K562 (cell line): ENCODE results near the gene NXNL2. TPM values are rescaled to one million over a fixed set of nuclear protein-coding genes. Genes with fewer than 3 reads are reported as not detected.
A peak's percentile ranks its signal among the peaks of the same experiment; 100 is the strongest.

ENCODE experiments used
- ATAC-seq: fragments of 200-7000 bp; cut with Tn5 transposase; 3 replicates; pipeline ENCODE4 v1.9.1; 2020; ENCODE audit warnings: moderate library complexity
- Bru-seq: library from RNA; stranded (reverse); fragments of 400-500 nt; gene quantifications from one replicate; lab custom pipeline; 2021; lab: Mats Ljungman, UMichigan
- BruChase-seq, 2 experiments: library from RNA; stranded (reverse); fragments of 400-500 nt; gene quantifications; one replicate each; lab custom pipeline; 2021; lab: Mats Ljungman, UMichigan
- BruUV-seq: library from RNA; stranded (reverse); fragments of 400-500 nt; replicated peaks from 2 replicates; lab custom pipeline; 2021; lab: Mats Ljungman, UMichigan
- CTCF ChIA-PET: fragments of 300-600 bp; formaldehyde crosslinking; extraction: SDS; loops from one replicate; lab custom pipeline; 2021; ENCODE audit warnings: low intra/inter-chr PET ratio; lab: Yijun Ruan, JAX
- POLR2A ChIA-PET: fragments of 300-600, 350-650 bp; sonication (Branson Sonifier 250); formaldehyde crosslinking; extraction: SDS; loops from one replicate; lab custom pipeline; 2021; ENCODE audit warnings: antibody characterized with exemption, inconsistent platforms; lab: Yijun Ruan, JAX
- DNase-seq, 4 experiments: peaks; one replicate each; pipeline versions ENCODE4 v3.0.0 to v3.0.0-alpha.2; 2011 to 2018; ENCODE audit warnings: low spot score in 3 of 4, mixed read lengths in 3 of 4; ENCODE audit errors: extremely low read depth in 1 of 4
- FAIRE-seq: peaks from 2 replicates; lab custom pipeline; 2011; peaks lifted over from hg19 to GRCh38; lab: Jason Lieb, UNC
- H2AFZ ChIP-seq: 2 replicates; pipeline ENCODE4 v1.6.0; 2011; ENCODE audit warnings: low read depth, low read length, control low read depth, inconsistent platforms
- H3K27ac ChIP-seq: fragments of 200-600 bp; 3 replicates; pipeline ENCODE4 v1.8.0; 2011; ENCODE audit warnings: low read depth, mild to moderate bottlenecking, control low read depth, inconsistent platforms, low read length, moderate library complexity, mixed read lengths; ENCODE audit errors: extremely low read depth
- H3K27me3 ChIP-seq, 2 experiments: fragments of 300-600 bp in 1 of 2; 2 replicates in 1 of 2; 3 replicates in 1 of 2; pipeline versions ENCODE4 v1.6.0 to v1.8.0; 2011; ENCODE audit warnings: inconsistent platforms in 2 of 2, low read length in 2 of 2, mild to moderate bottlenecking in 1 of 2, mixed read lengths in 1 of 2, moderate library complexity in 1 of 2; ENCODE audit not compliant: control insufficient read depth in 2 of 2, insufficient read depth in 2 of 2
- H3K36me3 ChIP-seq: fragments of 300-600 bp; 3 replicates; pipeline ENCODE4 v1.8.0; 2011; ENCODE audit warnings: mild to moderate bottlenecking, low read length, inconsistent platforms; ENCODE audit not compliant: control insufficient read depth, insufficient read depth
- H3K4me1 ChIP-seq, 2 experiments: fragments of 200-600 bp in 1 of 2; replicated peaks in 1 of 2; 2 replicates in 1 of 2; 3 replicates in 1 of 2; pipeline versions ENCODE4 v1.5.1 to v1.8.0; 2011; ENCODE audit warnings: inconsistent platforms in 2 of 2, low read length in 2 of 2, mild to moderate bottlenecking in 1 of 2, mixed read lengths in 1 of 2, moderate library complexity in 1 of 2; ENCODE audit not compliant: control insufficient read depth in 2 of 2, insufficient read depth in 2 of 2
- H3K4me2 ChIP-seq: 2 replicates; pipeline ENCODE4 v1.6.1; 2011; ENCODE audit warnings: low read length, control low read depth, inconsistent platforms, mixed read lengths; ENCODE audit not compliant: insufficient read depth
- H3K4me3 ChIP-seq: fragments of 200-600 bp; sonication (generic), shearing (Covaris generic); 2 replicates; pipeline ENCODE4 v1.5.1; 2016; ENCODE audit warnings: control low read depth, inconsistent platforms
- H3K79me2 ChIP-seq: fragments of 200-600 bp; 3 replicates; pipeline ENCODE4 v1.8.0; 2011; ENCODE audit warnings: low read length, inconsistent platforms; ENCODE audit not compliant: control insufficient read depth, insufficient read depth
- H3K9ac ChIP-seq, 2 experiments: 2 replicates each; pipeline versions ENCODE4 v1.6.0 to v1.6.1; 2011; ENCODE audit warnings: low read depth in 2 of 2, low read length in 2 of 2, control low read depth in 1 of 2, inconsistent platforms in 1 of 2, mild to moderate bottlenecking in 1 of 2, mixed read lengths in 1 of 2; ENCODE audit not compliant: insufficient read depth in 1 of 2
- H3K9me1 ChIP-seq: one replicate; pipeline ENCODE4 v1.6.0; 2011; ENCODE audit warnings: inconsistent platforms, mild to moderate bottlenecking, low read length, moderate library complexity; ENCODE audit not compliant: control insufficient read depth, insufficient read depth
- H3K9me3 ChIP-seq: replicated peaks from 2 replicates; pipeline ENCODE4 v1.5.1; 2011; ENCODE audit warnings: low read depth, low read length, inconsistent platforms; ENCODE audit not compliant: control insufficient read depth, insufficient read depth
- H4K20me1 ChIP-seq: replicated peaks from 2 replicates; pipeline ENCODE4 v1.6.1; 2011; ENCODE audit warnings: low read length, inconsistent platforms, mixed read lengths; ENCODE audit not compliant: control insufficient read depth, insufficient read depth
- EGR1 ChIP-seq: fragments of 450-650 bp; conservative IDR thresholded peaks from 2 replicates; pipeline ENCODE4 v1.6.1; 2017; ENCODE audit warnings: mild to moderate bottlenecking
- KAT2B ChIP-seq: IDR thresholded peaks from one replicate; pipeline ENCODE4 v1.6.1; 2012; ENCODE audit warnings: low read depth, mild to moderate bottlenecking, control low read depth, inconsistent platforms, low read length, moderate library complexity
- KAT8 ChIP-seq: fragments of 450-650 bp; IDR thresholded peaks from 2 replicates; pipeline ENCODE4 v1.6.1; 2016; ENCODE audit warnings: low read depth, mild to moderate bottlenecking
- POLR2H ChIP-seq: IDR thresholded peaks from 2 replicates; pipeline ENCODE4 v1.6.1; 2016; ENCODE audit warnings: missing genetic modification characterization, low read depth, mild to moderate bottlenecking, control low read depth, missing compliant biosample characterization, moderate library complexity
- TCFL5 ChIP-seq: fragments of 250-450 bp; sonication (Bioruptor Pico); conservative IDR thresholded peaks from 2 replicates; pipeline ENCODE4 v1.6.1; 2021; ENCODE audit warnings: mild to moderate bottlenecking, moderate library complexity, matching md5 sums
- ZNF436 ChIP-seq: fragments of 250-450, 450-650 bp; sonication (Bioruptor Pico); formaldehyde crosslinking; IDR thresholded peaks from 2 replicates; pipeline ENCODE4 v1.7.0; 2020; ENCODE audit warnings: mild to moderate bottlenecking
- WGBS: fragments of 100-300 bp; shearing (Covaris generic); methylation state at CpG from one replicate; pipeline ENCODE4 v1.1.6; 2016; ENCODE audit warnings: low coverage, mixed read lengths; ENCODE audit not compliant: insufficient coverage; ENCODE audit errors: missing lambda C conversion rate; 5-methylcytosine and 5-hydroxymethylcytosine counted together
- in situ Hi-C: fragments of 300-500 bp; cut with MboI; formaldehyde crosslinking; loops from 4 replicates; pipeline ENCODE4 v1.15.0; 2018; ENCODE audit warnings: inconsistent platforms, mixed read lengths
- intact Hi-C: fragments of 100-400 bp; cut with micrococcal nuclease; formaldehyde crosslinking; loops from 2 replicates; pipeline ENCODE4 v1.14.2; 2022
- long read RNA-seq, 3 experiments: library from polyadenylated mRNA in 2 of 3; library from RNA in 1 of 3; unstranded in 2 of 3; stranded (forward) in 1 of 3; transcript quantifications; one replicate each; pipeline ENCODE4 v2.0.0, GENCODE V29; 2019 to 2022
- polyA minus RNA-seq, 3 experiments: library from RNA; depleted of rRNA, polyadenylated mRNA; stranded (reverse); fragments of >200 nt; gene quantifications; 2 replicates each; pipeline ENCODE4 v1.2.3, GENCODE V29; 2011
- polyA plus RNA-seq, 8 experiments: library from polyadenylated mRNA; depleted of rRNA in 4 of 8; stranded (reverse) in 5 of 8; unstranded in 3 of 8; fragments of >200 nt; fragmentation: Nextera tagmentation in 2 of 8; fragmentation: Illumina TruSeq in 1 of 8; extraction: Ambion mirVana in 2 of 8; extraction: Trizol in 1 of 8; gene quantifications; 2 replicates each; pipeline versions ENCODE4 v1.2.1 to v1.2.3, GENCODE V29; 2011 to 2014; ENCODE audit warnings: inconsistent platforms in 1 of 8, missing spikeins in 1 of 8
- total RNA-seq, 7 experiments: library from RNA; depleted of rRNA in 6 of 7; stranded (reverse); fragments of >200 nt in 6 of 7; fragmentation: Illumina TruSeq in 2 of 7; extraction: Trizol in 2 of 7; gene quantifications; 2 replicates each; pipeline versions ENCODE4 v1.2.1 to v1.2.3, GENCODE V29; 2011 to 2021; ENCODE audit warnings: low replicate concordance in 1 of 7
- TF ChIP-seq, protein P1 (sequence below), 3 experiments: fragments of 200-800 bp in 1 of 3; fragments of 250-450 bp in 1 of 3; fragments of 450-650 bp in 1 of 3; sonication (Bioruptor Pico) in 1 of 3; sonication (Bioruptor generic) in 1 of 3; formaldehyde crosslinking in 1 of 3; IDR thresholded peaks; 2 replicates each; pipeline versions ENCODE4 v1.6.1 to v1.8.0; 2016 to 2022; ENCODE audit warnings: mild to moderate bottlenecking in 2 of 3, missing genetic modification characterization in 2 of 3, missing compliant biosample characterization in 1 of 3, moderate library complexity in 1 of 3
- TF ChIP-seq, protein P2 (sequence below): fragments of 450-650 bp; formaldehyde crosslinking; conservative IDR thresholded peaks from 2 replicates; pipeline ENCODE4 v1.4.0; 2022; ENCODE audit warnings: mild to moderate bottlenecking, missing genetic modification characterization
- TF ChIP-seq, protein P3 (sequence below): fragments of 450-650 bp; formaldehyde crosslinking; IDR thresholded peaks from 2 replicates; pipeline ENCODE4 v1.4.0; 2022; ENCODE audit warnings: missing genetic modification characterization

The NXNL2 gene
- total RNA-seq (2011; cell fraction: chromatin; rRNA removed; ENCODE audit: low replicate concordance): not detected in 2 replicates
- not detected in 2 replicates for total RNA-seq (2011; cell fraction: nucleolus; rRNA removed)
- total RNA-seq (2011; cell fraction: nucleoplasm; rRNA removed): not detected in 2 replicates
- total RNA-seq (2014; rRNA removed) (not detected in 2 replicates), total RNA-seq (2014; rRNA removed; fragmentation: Illumina TruSeq; extraction: Trizol) (not detected in 2 replicates), total RNA-seq (2015; rRNA removed; fragmentation: Illumina TruSeq; extraction: Trizol) (not detected in 2 replicates), total RNA-seq (2021) (not detected in 2 replicates), polyA plus RNA-seq (2011; rRNA removed) (0.15 and 0.18 TPM in 2 replicates), polyA plus RNA-seq (2014; fragmentation: Illumina TruSeq; extraction: Trizol) (not detected in 2 replicates), polyA plus RNA-seq (2014; fragmentation: Nextera tagmentation; extraction: Ambion mirVana) (not detected), polyA plus RNA-seq (2014; rRNA removed) (0.19 TPM in 1 of 2 replicates, not detected in the other), polyA minus RNA-seq (2011; rRNA and poly(A)+ RNA removed) (not detected in 2 replicates), Bru-seq, nascent RNA (percentile 5 among the genes with signal in this experiment), BruChase-seq, experiment 1, labeled RNA remaining after a 2-hour chase (percentile 17 among the genes with signal in this experiment), BruChase-seq, experiment 2, labeled RNA remaining after a 6-hour chase (percentile 20 among the genes with signal in this experiment)
- polyA plus RNA-seq (2011; cell fraction: cytosol; rRNA removed): 0.22 and 0.30 TPM in 2 replicates
- 0.39 and 0.50 TPM in 2 replicates for polyA plus RNA-seq (2011; cell fraction: nucleus; rRNA removed)
- polyA plus RNA-seq (2012): not detected in 2 replicates
- polyA minus RNA-seq (2011; cell fraction: cytosol; rRNA and poly(A)+ RNA removed): not detected in 2 replicates
- polyA minus RNA-seq (2011; cell fraction: nucleus; rRNA and poly(A)+ RNA removed): 1.1 TPM in 1 of 2 replicates, not detected in the other
- long read RNA-seq, experiment 1: 0 reads
- long read RNA-seq, experiment 2: 0 reads
- long read RNA-seq, experiment 3: 0 reads

DNA sequence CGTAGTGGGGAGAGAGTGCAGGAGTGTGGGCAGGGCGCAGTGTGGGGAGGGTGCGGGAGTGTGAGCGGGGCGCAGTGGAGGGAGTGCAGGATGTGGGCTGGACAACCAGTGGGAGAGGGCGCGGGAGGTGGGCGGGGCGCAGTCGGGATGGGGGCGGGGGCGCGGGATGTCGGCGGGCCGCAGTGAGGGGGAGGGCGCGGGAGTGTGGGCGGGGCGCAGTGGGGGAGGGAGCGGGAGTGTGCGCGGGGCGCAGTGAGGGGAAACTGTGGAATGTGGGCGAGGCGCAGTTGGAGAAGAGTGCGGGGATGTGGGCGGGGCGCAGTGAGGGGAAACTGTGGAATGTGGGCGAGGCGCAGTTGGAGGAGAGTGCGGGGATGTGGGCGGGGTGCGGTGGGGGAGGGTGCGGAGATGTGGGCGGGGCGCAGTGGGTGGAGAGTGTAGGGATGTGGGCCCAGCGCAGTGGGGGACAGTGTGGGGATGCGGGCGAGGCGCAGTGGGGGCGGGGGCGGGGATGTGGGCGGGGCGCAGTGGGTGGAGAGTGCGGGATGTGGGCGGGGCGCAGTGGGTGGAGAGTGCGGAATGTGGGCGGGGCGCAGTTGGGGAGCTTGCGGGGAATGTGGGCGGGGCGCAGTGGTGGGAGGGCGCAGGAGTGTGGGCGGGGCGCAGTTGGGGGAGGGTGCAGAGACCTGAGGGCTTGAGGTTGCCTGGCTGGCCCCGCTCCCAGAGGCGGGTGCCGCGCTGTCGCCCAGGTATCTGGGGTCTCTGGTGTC, at the start of gene NXNL2:
Gene NXNL2, plus strand, starts transcription at position 723 of the 770 bp plus-strand sequence. CDS start 257 bp downstream, outside the sequence.
- intact Hi-C loops: no loop called here
- peak within 1 kb of the TSS; percentile 69 for H3K4me2 ChIP-seq
- ATAC-seq: peak; percentile 97
- ChIA-PET CTCF (no interaction called here), POLR2A (interaction anchor here (0.6 kb wide), 1 partner anchor 10 kb away, joined by 3 read pairs; no protein-coding TSS in a partner anchor)
- DNase-seq: peak; percentile 75 to 90 (median 88)
- no peak for FAIRE-seq
- WGBS: no CpG with 5 or more reads among the region's 62 CpGs
- peaks cover 0 to 16% of the 10 kb centered on the region in 2 experiments; a peak in 2 of 5 replicates for H3K4me1 ChIP-seq
- no peaks in the 10 kb centered on the region for H3K9me3 ChIP-seq
- H3K27ac ChIP-seq: no peak within 1 kb of the TSS
- H3K27me3 ChIP-seq: peaks cover 0 to 12% of the 10 kb centered on the region in 2 experiments; a peak in 2 of 5 replicates
- no peaks in the 10 kb centered on the region for H3K9me1 ChIP-seq
- peak within 1 kb of the TSS; percentile 76 for H2AFZ ChIP-seq
- in situ Hi-C loops: no loop called here
- H3K4me3 ChIP-seq: peak within 1 kb of the TSS; percentile 37
- no peaks in the 10 kb centered on the region for H3K79me2 ChIP-seq
- no peaks in the 10 kb centered on the region for H3K36me3 ChIP-seq
- H3K9ac ChIP-seq: peak within 1 kb of the TSS in 1 of 2 experiments; percentile 79; a peak in 2 of 4 replicates
- BruUV-seq: no TSS peak
- no peaks in the 10 kb centered on the region for H4K20me1 ChIP-seq
- no peak for TF ChIP-seq TCFL5 (CRISPR knock-in tag)
- TF ChIP-seq ZNF436 (CRISPR knock-in tag): no peak
- TF ChIP-seq, protein P1, sequence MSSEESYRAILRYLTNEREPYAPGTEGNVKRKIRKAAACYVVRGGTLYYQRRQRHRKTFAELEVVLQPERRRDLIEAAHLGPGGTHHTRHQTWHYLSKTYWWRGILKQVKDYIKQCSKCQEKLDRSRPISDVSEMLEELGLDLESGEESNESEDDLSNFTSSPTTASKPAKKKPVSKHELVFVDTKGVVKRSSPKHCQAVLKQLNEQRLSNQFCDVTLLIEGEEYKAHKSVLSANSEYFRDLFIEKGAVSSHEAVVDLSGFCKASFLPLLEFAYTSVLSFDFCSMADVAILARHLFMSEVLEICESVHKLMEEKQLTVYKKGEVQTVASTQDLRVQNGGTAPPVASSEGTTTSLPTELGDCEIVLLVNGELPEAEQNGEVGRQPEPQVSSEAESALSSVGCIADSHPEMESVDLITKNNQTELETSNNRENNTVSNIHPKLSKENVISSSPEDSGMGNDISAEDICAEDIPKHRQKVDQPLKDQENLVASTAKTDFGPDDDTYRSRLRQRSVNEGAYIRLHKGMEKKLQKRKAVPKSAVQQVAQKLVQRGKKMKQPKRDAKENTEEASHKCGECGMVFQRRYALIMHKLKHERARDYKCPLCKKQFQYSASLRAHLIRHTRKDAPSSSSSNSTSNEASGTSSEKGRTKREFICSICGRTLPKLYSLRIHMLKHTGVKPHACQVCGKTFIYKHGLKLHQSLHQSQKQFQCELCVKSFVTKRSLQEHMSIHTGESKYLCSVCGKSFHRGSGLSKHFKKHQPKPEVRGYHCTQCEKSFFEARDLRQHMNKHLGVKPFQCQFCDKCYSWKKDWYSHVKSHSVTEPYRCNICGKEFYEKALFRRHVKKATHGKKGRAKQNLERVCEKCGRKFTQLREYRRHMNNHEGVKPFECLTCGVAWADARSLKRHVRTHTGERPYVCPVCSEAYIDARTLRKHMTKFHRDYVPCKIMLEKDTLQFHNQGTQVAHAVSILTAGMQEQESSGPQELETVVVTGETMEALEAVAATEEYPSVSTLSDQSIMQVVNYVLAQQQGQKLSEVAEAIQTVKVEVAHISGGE (CRISPR knock-in tag; IDR thresholded peaks at IDR 0.05): no peak
- TF ChIP-seq, protein P2, sequence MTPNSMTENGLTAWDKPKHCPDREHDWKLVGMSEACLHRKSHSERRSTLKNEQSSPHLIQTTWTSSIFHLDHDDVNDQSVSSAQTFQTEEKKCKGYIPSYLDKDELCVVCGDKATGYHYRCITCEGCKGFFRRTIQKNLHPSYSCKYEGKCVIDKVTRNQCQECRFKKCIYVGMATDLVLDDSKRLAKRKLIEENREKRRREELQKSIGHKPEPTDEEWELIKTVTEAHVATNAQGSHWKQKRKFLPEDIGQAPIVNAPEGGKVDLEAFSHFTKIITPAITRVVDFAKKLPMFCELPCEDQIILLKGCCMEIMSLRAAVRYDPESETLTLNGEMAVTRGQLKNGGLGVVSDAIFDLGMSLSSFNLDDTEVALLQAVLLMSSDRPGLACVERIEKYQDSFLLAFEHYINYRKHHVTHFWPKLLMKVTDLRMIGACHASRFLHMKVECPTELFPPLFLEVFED: no peak
- no peak for TF ChIP-seq POLR2H
- TF ChIP-seq, protein P3, sequence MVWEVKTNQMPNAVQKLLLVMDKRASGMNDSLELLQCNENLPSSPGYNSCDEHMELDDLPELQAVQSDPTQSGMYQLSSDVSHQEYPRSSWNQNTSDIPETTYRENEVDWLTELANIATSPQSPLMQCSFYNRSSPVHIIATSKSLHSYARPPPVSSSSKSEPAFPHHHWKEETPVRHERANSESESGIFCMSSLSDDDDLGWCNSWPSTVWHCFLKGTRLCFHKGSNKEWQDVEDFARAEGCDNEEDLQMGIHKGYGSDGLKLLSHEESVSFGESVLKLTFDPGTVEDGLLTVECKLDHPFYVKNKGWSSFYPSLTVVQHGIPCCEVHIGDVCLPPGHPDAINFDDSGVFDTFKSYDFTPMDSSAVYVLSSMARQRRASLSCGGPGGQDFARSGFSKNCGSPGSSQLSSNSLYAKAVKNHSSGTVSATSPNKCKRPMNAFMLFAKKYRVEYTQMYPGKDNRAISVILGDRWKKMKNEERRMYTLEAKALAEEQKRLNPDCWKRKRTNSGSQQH: no peak
- no peak for TF ChIP-seq KAT2B
- TF ChIP-seq EGR1: peak; percentile 35; the same call in 1 of the 2 replicates
- TF ChIP-seq KAT8: no peak
